Measurements from ENCODE around the gene AIPL1. TPM values are rescaled to one million over a fixed set of nuclear protein-coding genes. Genes with fewer than 3 reads are reported as not detected.

Gene AIPL1
- total RNA-seq, 3 donors from 2014 or later: not detected

- H3K4me1 ChIP-seq: no peaks in the 10 kb centered on the region
- no peaks in the 10 kb centered on the region for H3K36me3 ChIP-seq
- TF ChIP-seq, protein P1, sequence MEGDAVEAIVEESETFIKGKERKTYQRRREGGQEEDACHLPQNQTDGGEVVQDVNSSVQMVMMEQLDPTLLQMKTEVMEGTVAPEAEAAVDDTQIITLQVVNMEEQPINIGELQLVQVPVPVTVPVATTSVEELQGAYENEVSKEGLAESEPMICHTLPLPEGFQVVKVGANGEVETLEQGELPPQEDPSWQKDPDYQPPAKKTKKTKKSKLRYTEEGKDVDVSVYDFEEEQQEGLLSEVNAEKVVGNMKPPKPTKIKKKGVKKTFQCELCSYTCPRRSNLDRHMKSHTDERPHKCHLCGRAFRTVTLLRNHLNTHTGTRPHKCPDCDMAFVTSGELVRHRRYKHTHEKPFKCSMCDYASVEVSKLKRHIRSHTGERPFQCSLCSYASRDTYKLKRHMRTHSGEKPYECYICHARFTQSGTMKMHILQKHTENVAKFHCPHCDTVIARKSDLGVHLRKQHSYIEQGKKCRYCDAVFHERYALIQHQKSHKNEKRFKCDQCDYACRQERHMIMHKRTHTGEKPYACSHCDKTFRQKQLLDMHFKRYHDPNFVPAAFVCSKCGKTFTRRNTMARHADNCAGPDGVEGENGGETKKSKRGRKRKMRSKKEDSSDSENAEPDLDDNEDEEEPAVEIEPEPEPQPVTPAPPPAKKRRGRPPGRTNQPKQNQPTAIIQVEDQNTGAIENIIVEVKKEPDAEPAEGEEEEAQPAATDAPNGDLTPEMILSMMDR (IDR thresholded peaks at IDR 0.05): no peak
- TF ChIP-seq POLR2AphosphoS5 (IDR thresholded peaks at IDR 0.05) (no peak), POLR2A (IDR thresholded peaks at IDR 0.05) (no peak)
- no peak overlapping the region for H3K4me3 ChIP-seq
- peaks cover 0 to 7% of the 10 kb centered on the region in 2 donors for H3K27me3 ChIP-seq
- intact Hi-C loops (cut with DNase I; ENCODE audit: low total_unique reads): no loop called here
- H3K27ac ChIP-seq: no peak overlapping the region
- DNase-seq (ENCODE audit: low spot score in 2 of 2): no peak
- H3K9me3 ChIP-seq: peaks cover 0 to 3% of the 10 kb centered on the region in 2 donors
Measured at GRCh38 chr17:6426356-6427101, 8.4 kb downstream of the AIPL1 start.

DNA sequence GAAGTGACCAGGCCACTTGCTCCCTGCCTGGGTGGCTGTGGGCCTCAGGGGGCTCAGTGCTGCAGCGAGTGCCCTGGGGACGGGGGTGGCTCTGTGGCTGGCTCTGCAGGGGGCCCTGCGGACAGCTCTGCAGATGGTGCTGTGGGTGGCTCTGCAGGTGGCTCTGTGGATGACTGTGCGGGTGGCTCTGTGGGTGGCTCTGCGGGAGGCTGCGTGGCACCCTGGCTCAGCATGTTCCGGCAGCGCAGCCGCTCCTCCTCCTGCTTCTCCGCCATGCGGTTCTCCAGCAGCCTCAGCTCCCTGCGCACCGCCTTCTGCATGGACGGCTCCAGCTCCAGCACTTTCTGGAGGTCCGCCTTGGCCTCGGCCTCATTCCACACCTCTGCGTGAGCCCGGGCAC, 9.5 kb downstream of the AIPL1 start:
- Histone ChIP-seq H3K4me3 (no peak overlapping the region), H3K9me3 (no peaks in the 10 kb centered on the region), H3K27me3 (peaks cover 0 to 16% of the 10 kb centered on the region in 2 donors), H3K36me3 (no peaks in the 10 kb centered on the region), H3K27ac (no peak overlapping the region), H3K4me1 (no peaks in the 10 kb centered on the region)
- TF ChIP-seq POLR2AphosphoS5 (IDR thresholded peaks at IDR 0.05) (no peak), POLR2A (IDR thresholded peaks at IDR 0.05) (no peak)
- TF ChIP-seq, protein P1 (IDR thresholded peaks at IDR 0.05): no peak
- intact Hi-C loops (cut with DNase I; ENCODE audit: low total_unique reads): no loop called here
- no peak for DNase-seq (ENCODE audit: low spot score in 2 of 2)

- no peak for TF ChIP-seq POLR2A (IDR thresholded peaks at IDR 0.05)
- TF ChIP-seq POLR2AphosphoS5 (IDR thresholded peaks at IDR 0.05): no peak
- TF ChIP-seq, protein P1 (IDR thresholded peaks at IDR 0.05): no peak
- intact Hi-C loops (cut with DNase I; ENCODE audit: low total_unique reads): loop anchor here (2.0 kb wide), 1 partner anchor 837 kb away; no protein-coding TSS in a partner anchor
Measured at GRCh38 chr17:6423931-6424330, 11.0 kb downstream of the AIPL1 start.

DNA sequence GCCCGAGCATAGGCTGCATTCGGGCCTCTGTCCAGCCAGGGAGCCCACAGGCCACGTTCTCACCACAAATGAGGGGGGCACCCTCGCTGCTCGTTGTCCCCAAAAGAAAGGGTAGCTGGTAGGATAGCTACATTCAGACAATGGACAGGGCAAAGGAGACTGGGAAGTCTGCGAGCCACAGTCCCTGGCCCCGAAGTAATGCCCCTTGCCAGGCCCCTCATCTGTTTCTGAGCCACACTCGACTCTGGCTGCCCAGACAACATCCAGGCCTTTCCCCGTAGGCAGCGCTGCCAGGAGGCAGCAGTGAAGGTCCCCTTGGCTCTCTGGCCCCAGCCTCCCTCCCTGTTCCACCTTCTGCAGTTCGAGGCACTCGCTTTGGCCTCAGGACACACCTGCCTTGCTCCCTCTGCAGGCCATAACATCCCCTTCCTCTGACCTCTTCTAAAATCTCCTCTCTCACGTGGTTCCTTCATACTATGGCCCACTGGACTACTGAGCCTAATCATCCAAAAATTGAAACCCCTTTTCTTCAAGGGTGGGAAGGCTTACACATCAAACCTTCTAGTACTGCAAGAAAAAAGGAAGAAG, 12.2 kb downstream of the AIPL1 start:
- intact Hi-C loops (cut with DNase I; ENCODE audit: low total_unique reads): loop anchor here (2.0 kb wide), 1 partner anchor 836 kb away; no protein-coding TSS in a partner anchor
- no peaks in the 10 kb centered on the region for H3K9me3 ChIP-seq
- no peak for TF ChIP-seq POLR2A (IDR thresholded peaks at IDR 0.05)
- no peak for TF ChIP-seq POLR2AphosphoS5 (IDR thresholded peaks at IDR 0.05)
- TF ChIP-seq, protein P1 (IDR thresholded peaks at IDR 0.05): no peak

More at GRCh38 chr17:6423931-6424330, 11.0 kb downstream of the AIPL1 start:
- H3K9me3 ChIP-seq: no peaks in the 10 kb centered on the region
- no peaks in the 10 kb centered on the region for H3K4me1 ChIP-seq
- no peak for DNase-seq (ENCODE audit: low spot score in 2 of 2)
- no peak overlapping the region for H3K27ac ChIP-seq
- H3K4me3 ChIP-seq: no peak overlapping the region
- H3K27me3 ChIP-seq: peaks cover 0 to 23% of the 10 kb centered on the region in 2 donors
- H3K36me3 ChIP-seq: no peaks in the 10 kb centered on the region

More for the DNA sequence above, 12.2 kb downstream of the AIPL1 start:
- no peak for DNase-seq (ENCODE audit: low spot score in 2 of 2)
- no peaks in the 10 kb centered on the region for H3K36me3 ChIP-seq
- H3K4me3 ChIP-seq: no peak overlapping the region
- no peak overlapping the region for H3K27ac ChIP-seq
- no peaks in the 10 kb centered on the region for H3K4me1 ChIP-seq
- peaks cover 0 to 23% of the 10 kb centered on the region in 2 donors for H3K27me3 ChIP-seq
